ENCODE data around the gene GTF2H3. TPM values are rescaled to one million over a fixed set of nuclear protein-coding genes. Genes with fewer than 3 reads are reported as not detected.

Gene GTF2H3
- total and polyA plus RNA-seq, 2 donors (not counting 1 experiment from before 2014, with no cell fraction given): 10.5 to 24.2 TPM

- Histone ChIP-seq H3K9me3 (ENCODE audit: control extremely low read depth in 1 of 3, control insufficient read depth in 2 of 3, insufficient read depth in 1 of 3, low read length in 2 of 3) (no peaks in the 10 kb centered on the region), H3K4me3 (ENCODE audit: control extremely low read depth in 1 of 5, extremely low read depth in 1 of 5, insufficient read depth in 1 of 5, low read depth in 2 of 5, low read length in 4 of 5) (no peak overlapping the region), H2AFZ (ENCODE audit: insufficient read depth, low read depth, low read length, poor library complexity, severe bottlenecking) (no peak overlapping the region), H3K4me2 (replicated peaks; ENCODE audit: low read depth, low read length, poor library complexity, severe bottlenecking) (no peak overlapping the region), H4K20me1 (ENCODE audit: control insufficient read depth, insufficient read depth, low read length, poor library complexity, severe bottlenecking) (no peaks in the 10 kb centered on the region), H3K9ac (ENCODE audit: low read length) (no peak overlapping the region), H3K79me2 (ENCODE audit: control insufficient read depth, insufficient read depth, low read length) (no peaks in the 10 kb centered on the region), H3K36me3 (replicated peaks in 1 of 2; ENCODE audit: control extremely low read depth in 1 of 2, control insufficient read depth in 1 of 2, extremely low read depth in 1 of 2, insufficient read depth in 2 of 2, low read length in 1 of 2) (peaks cover 0 to 3% of the 10 kb centered on the region in 2 experiments), H3K27ac (ENCODE audit: low read length in 2 of 2) (no peak overlapping the region), H3K27me3 (replicated peaks in 1 of 4; ENCODE audit: control extremely low read depth in 1 of 4, control insufficient read depth in 3 of 4, insufficient read depth in 4 of 4, low read length in 3 of 4) (no peaks in the 10 kb centered on the region), H3K4me1 (ENCODE audit: control insufficient read depth in 2 of 2, insufficient read depth in 2 of 2, low read length in 2 of 2) (no peaks in the 10 kb centered on the region)
- intact Hi-C loops (cut with micrococcal nuclease): no loop called here
- Mint-ChIP-seq H3K4me1 (peaks cover 2% of the 10 kb centered on the region), H3K27me3 (no peaks in the 10 kb centered on the region), H3K4me3 (no peak overlapping the region), H3K27ac (no peak overlapping the region), H3K9me3 (ENCODE audit: insufficient read depth) (no peaks in the 10 kb centered on the region)
- DNase-seq: no peak
- TF ChIP-seq CTCF (IDR thresholded peaks at IDR 0.05) (no peak), EZH2 (IDR thresholded peaks at IDR 0.05; ENCODE audit: borderline replicate concordance, insufficient read depth, low read depth, low read length, poor library complexity, severe bottlenecking) (no peak)
- CTCF ChIA-PET: no interaction called here
- POLR2A ChIA-PET: no interaction called here
- WGBS (ENCODE audit: insufficient coverage): 60% methylated on average over 1 of the region's 2 CpGs
- ATAC-seq (ENCODE audit: low read depth): no peak
These were observed 48.0 kb downstream of the GTF2H3 start for GRCh38 chr12:123681605-123682004.

GRCh38 chr12:123683964-123684363, 50.3 kb downstream of the GTF2H3 start:
- no peaks in the 10 kb centered on the region for H3K4me1 ChIP-seq (ENCODE audit: control insufficient read depth in 2 of 2, insufficient read depth in 2 of 2, low read length in 2 of 2)
- no peak overlapping the region for H3K27ac ChIP-seq (ENCODE audit: low read length in 2 of 2)
- DNase-seq: no peak
- no peak overlapping the region for H2AFZ ChIP-seq (ENCODE audit: insufficient read depth, low read depth, low read length, poor library complexity, severe bottlenecking)
- H3K4me3 Mint-ChIP-seq: no peak overlapping the region
- H3K9me3 Mint-ChIP-seq (ENCODE audit: insufficient read depth): no peaks in the 10 kb centered on the region
- intact Hi-C loops (cut with micrococcal nuclease): no loop called here
- H3K4me3 ChIP-seq (ENCODE audit: control extremely low read depth in 1 of 5, extremely low read depth in 1 of 5, insufficient read depth in 1 of 5, low read depth in 2 of 5, low read length in 4 of 5): no peak overlapping the region
- no peaks in the 10 kb centered on the region for H3K9me3 ChIP-seq (ENCODE audit: control extremely low read depth in 1 of 3, control insufficient read depth in 2 of 3, insufficient read depth in 1 of 3, low read length in 2 of 3)
- H3K27me3 Mint-ChIP-seq: no peaks in the 10 kb centered on the region
- H3K27ac Mint-ChIP-seq: no peak overlapping the region
- no CpG with 5 or more reads among the region's 3 CpGs for WGBS (ENCODE audit: insufficient coverage)
- H3K27me3 ChIP-seq (replicated peaks in 1 of 4; ENCODE audit: control extremely low read depth in 1 of 4, control insufficient read depth in 3 of 4, insufficient read depth in 4 of 4, low read length in 3 of 4): no peaks in the 10 kb centered on the region
- peaks cover 2% of the 10 kb centered on the region for H3K4me1 Mint-ChIP-seq
- H3K79me2 ChIP-seq (ENCODE audit: control insufficient read depth, insufficient read depth, low read length): no peaks in the 10 kb centered on the region
- TF ChIP-seq CTCF (IDR thresholded peaks at IDR 0.05): no peak
- TF ChIP-seq EZH2 (IDR thresholded peaks at IDR 0.05; ENCODE audit: borderline replicate concordance, insufficient read depth, low read depth, low read length, poor library complexity, severe bottlenecking): no peak
- no peak for ATAC-seq (ENCODE audit: low read depth)
- no peak overlapping the region for H3K9ac ChIP-seq (ENCODE audit: low read length)
- ChIA-PET POLR2A (interaction anchor here (0.7 to 1.8 kb wide), 2 partner anchors 28 to 34 kb away, joined by 3 to 9 read pairs; partner anchors contain the start of gene ATP6V0A2), CTCF (no interaction called here)
- H4K20me1 ChIP-seq (ENCODE audit: control insufficient read depth, insufficient read depth, low read length, poor library complexity, severe bottlenecking): no peaks in the 10 kb centered on the region
- no peak overlapping the region for H3K4me2 ChIP-seq (replicated peaks; ENCODE audit: low read depth, low read length, poor library complexity, severe bottlenecking)
- peaks cover 0 to 3% of the 10 kb centered on the region in 2 experiments for H3K36me3 ChIP-seq (replicated peaks in 1 of 2; ENCODE audit: control extremely low read depth in 1 of 2, control insufficient read depth in 1 of 2, extremely low read depth in 1 of 2, insufficient read depth in 2 of 2, low read length in 1 of 2)
